HepG2 (cell line): ENCODE measurements around the gene PHKB. TPM values are rescaled to one million over a fixed set of nuclear protein-coding genes. Genes with fewer than 3 reads are reported as not detected.
"Not testable (repeated sequence)": the region's sequence is repeated elsewhere in the genome, so short reads cannot be mapped to it uniquely, and the experiment has no call there.

ENCODE experiments used
- ATAC-seq: fragments of 200-7000 bp; cut with Tn5 transposase; 3 replicates; pipeline ENCODE4 v1.9.1; 2020; ENCODE audit warnings: mild to moderate bottlenecking, moderate library complexity
- BruUV-seq: library from RNA; stranded (reverse); fragments of 400-500 nt; replicated peaks from 2 replicates; lab custom pipeline; 2021; lab: Mats Ljungman, UMichigan
- CTCF ChIA-PET: fragments of 300-600 bp; formaldehyde crosslinking; extraction: SDS; loops from one replicate; lab custom pipeline; 2021; ENCODE audit warnings: low total read pairs, inconsistent platforms, low intra/inter-chr PET ratio; lab: Yijun Ruan, JAX
- POLR2A ChIA-PET: fragments of 350-600 bp; sonication (Branson Sonifier 250); formaldehyde crosslinking; loops from one replicate; lab custom pipeline; 2020; ENCODE audit warnings: antibody characterized with exemption, inconsistent platforms; lab: Yijun Ruan, JAX
- DNase-seq: peaks from one replicate; pipeline ENCODE4 v3.0.0-alpha.2; 2015; ENCODE audit warnings: low spot score
- FAIRE-seq: peaks from 3 replicates; lab custom pipeline; 2011; peaks lifted over from hg19 to GRCh38; lab: Jason Lieb, UNC
- H2AFZ ChIP-seq: one replicate; pipeline ENCODE4 v1.6.1; 2011; ENCODE audit warnings: low read length, inconsistent platforms
- H3K27ac ChIP-seq: fragments of 300-600 bp; 3 replicates; pipeline ENCODE4 v1.8.0; 2011; ENCODE audit warnings: mixed run types, mild to moderate bottlenecking, mixed read lengths, low read length, inconsistent platforms; ENCODE audit not compliant: insufficient read depth; ENCODE audit errors: extremely low read length
- H3K27me3 ChIP-seq, 2 experiments: fragments of 200-600 bp in 1 of 2; 2 replicates in 1 of 2; 3 replicates in 1 of 2; pipeline versions ENCODE4 v1.6.0 to v1.8.0; 2011; ENCODE audit warnings: low read length in 2 of 2, mild to moderate bottlenecking in 2 of 2, moderate library complexity in 2 of 2, inconsistent platforms in 1 of 2; ENCODE audit not compliant: insufficient read depth in 2 of 2, control insufficient read depth in 1 of 2
- H3K36me3 ChIP-seq, 2 experiments: fragments of 200-600 bp in 1 of 2; replicated peaks in 1 of 2; 2 replicates in 1 of 2; 3 replicates in 1 of 2; pipeline versions ENCODE4 v1.5.1 to v1.8.0; 2011; ENCODE audit warnings: low read length in 2 of 2, inconsistent platforms in 1 of 2; ENCODE audit not compliant: insufficient read depth in 2 of 2, control insufficient read depth in 1 of 2
- H3K4me1 ChIP-seq: 2 replicates; pipeline ENCODE4 v1.5.1; 2012; ENCODE audit warnings: low read length, inconsistent platforms; ENCODE audit not compliant: insufficient read depth
- H3K4me2 ChIP-seq: 2 replicates; pipeline ENCODE4 v1.6.0; 2011; ENCODE audit warnings: low read depth, low read length, inconsistent platforms
- H3K4me3 ChIP-seq, 3 experiments: fragments of 200-600 bp in 1 of 3; sonication (generic), shearing (Covaris generic) in 1 of 3; replicated peaks in 1 of 3; 2 replicates each; pipeline ENCODE4 v1.5.1; 2011 to 2016; ENCODE audit warnings: low read length in 3 of 3, inconsistent platforms in 2 of 3, low read depth in 2 of 3, mild to moderate bottlenecking in 2 of 3, control low read depth in 1 of 3, mixed read lengths in 1 of 3; ENCODE audit not compliant: insufficient read depth in 1 of 3
- H3K79me2 ChIP-seq: one replicate; pipeline ENCODE4 v1.6.1; 2011; ENCODE audit warnings: low read length, inconsistent platforms; ENCODE audit not compliant: insufficient read depth
- H3K9ac ChIP-seq: 2 replicates; pipeline ENCODE4 v1.6.0; 2011; ENCODE audit warnings: mild to moderate bottlenecking, low read depth, low read length, inconsistent platforms; ENCODE audit not compliant: insufficient read depth
- H3K9me3 ChIP-seq: 2 replicates; pipeline ENCODE4 v1.5.1; 2012; ENCODE audit warnings: mild to moderate bottlenecking, low read length
- H4K20me1 ChIP-seq: 2 replicates; pipeline ENCODE4 v1.6.0; 2011; ENCODE audit warnings: inconsistent platforms, mild to moderate bottlenecking, low read length, moderate library complexity; ENCODE audit not compliant: insufficient read depth
- SETDB1 ChIP-seq: sonication (generic); formaldehyde crosslinking; IDR thresholded peaks from 2 replicates; pipeline ENCODE4 v1.5.1; 2020; ENCODE audit warnings: missing genetic modification reagents, mild to moderate bottlenecking, borderline replicate concordance
- SOX6 ChIP-seq, 2 experiments: fragments of 450-650 bp in 1 of 2; sonication (generic) in 1 of 2; formaldehyde crosslinking in 1 of 2; IDR thresholded peaks; 2 replicates each; pipeline versions ENCODE4 v1.4.0 to v1.6.1; 2017 to 2020; ENCODE audit warnings: antibody characterized with exemption in 1 of 2, mild to moderate bottlenecking in 1 of 2, missing genetic modification reagents in 1 of 2
- WGBS: methylation state at CpG from one replicate; pipeline ENCODE4 v1.1.6; 2017; ENCODE audit warnings: low lambda C conversion rate; 5-methylcytosine and 5-hydroxymethylcytosine counted together
- in situ Hi-C: cut with HindIII; loops from 2 replicates; pipeline ENCODE4 v1.10.0; 2017; ENCODE audit warnings: low pct_unique_long_range_greater_than_20kb; ENCODE audit not compliant: extremely low pct_ligation_motif_present
- intact Hi-C: fragments of 100-400 bp; cut with micrococcal nuclease; formaldehyde crosslinking; loops from one replicate; pipeline ENCODE4 v1.10.0; 2022; ENCODE audit not compliant: unreplicated experiment
- polyA plus RNA-seq, 8 experiments: library from polyadenylated mRNA; depleted of rRNA in 3 of 8; stranded (reverse) in 7 of 8; unstranded in 1 of 8; fragments of >200 nt; fragmentation: Illumina TruSeq in 4 of 8; extraction: Trizol in 4 of 8; gene quantifications; 2 replicates each; pipeline versions ENCODE4 v1.2.1 to v1.2.3, GENCODE V29; 2011 to 2016; ENCODE audit warnings: low read depth in 4 of 8, missing spikeins in 1 of 8, mixed read lengths in 1 of 8; ENCODE audit not compliant: insufficient read depth in 1 of 8
- total RNA-seq, 5 experiments: library from RNA; depleted of rRNA; stranded (reverse); fragments of >200 nt; fragmentation: Illumina TruSeq; extraction: Trizol; gene quantifications; 2 replicates each; pipeline ENCODE4 v1.2.3, GENCODE V29; 2016; ENCODE audit warnings: low read depth in 1 of 5

The PHKB gene
- total and polyA plus RNA-seq, 2 of the 13 experiments (the other 11 are each of a cell fraction or from before 2014, with no cell fraction given) = 66.0 to 80.8 TPM

- TF ChIP-seq SETDB1 (peak; percentile 81; the same call in 1 of the 2 replicates), SOX6 (CRISPR knock-in tag; IDR thresholded peaks at IDR 0.05) (peak; percentile 58; the same call in 1 of the 2 replicates)
- TF ChIP-seq SOX6 (IDR thresholded peaks at IDR 0.05) = not testable (repeated sequence)
- TF ChIP-seq, all 625 proteins: peak for 14; not testable (repeated sequence) for 611
These were observed 78.9 kb downstream of the PHKB start (continued) for GRCh38 chr16:47539707-47540670.

- in situ Hi-C loops, CTCF ChIA-PET, H3K4me2 ChIP-seq: not testable (repeated sequence)
These were observed 80.0 kb downstream of the PHKB start for GRCh38 chr16:47541135-47541534.

GRCh38 chr16:47544255-47544654, 83.1 kb downstream of the PHKB start:
- DNase-seq, FAIRE-seq, H3K27me3 ChIP-seq, H3K27ac ChIP-seq, H3K4me2 ChIP-seq, H3K4me3 ChIP-seq, H2AFZ ChIP-seq, POLR2A ChIA-PET, H3K79me2 ChIP-seq, BruUV-seq, H3K9ac ChIP-seq, ATAC-seq, CTCF ChIA-PET, H3K4me1 ChIP-seq, intact Hi-C loops, in situ Hi-C loops, H4K20me1 ChIP-seq: not testable (repeated sequence)
- 99% methylated on average over 6 of the region's 6 CpGs for WGBS
- Histone ChIP-seq H3K36me3 (peaks cover 5 to 24% of the 10 kb centered on the region in 2 experiments), H3K9me3 (peaks cover 21% of the 10 kb centered on the region)

More at GRCh38 chr16:47541135-47541534, 80.0 kb downstream of the PHKB start:
- H3K27me3 ChIP-seq, H3K4me3 ChIP-seq, H3K36me3 ChIP-seq, intact Hi-C loops, ATAC-seq, H3K9ac ChIP-seq, H3K27ac ChIP-seq, H2AFZ ChIP-seq, H4K20me1 ChIP-seq, H3K79me2 ChIP-seq, FAIRE-seq, BruUV-seq, POLR2A ChIA-PET, DNase-seq: not testable (repeated sequence)
- peaks cover 11% of the 10 kb centered on the region for H3K9me3 ChIP-seq
- 96% methylated on average over 3 of the region's 3 CpGs for WGBS
- H3K4me1 ChIP-seq = peaks cover 33% of the 10 kb centered on the region
